Measurements from ENCODE around the gene HDAC4.

HDAC4 gene

DNA sequence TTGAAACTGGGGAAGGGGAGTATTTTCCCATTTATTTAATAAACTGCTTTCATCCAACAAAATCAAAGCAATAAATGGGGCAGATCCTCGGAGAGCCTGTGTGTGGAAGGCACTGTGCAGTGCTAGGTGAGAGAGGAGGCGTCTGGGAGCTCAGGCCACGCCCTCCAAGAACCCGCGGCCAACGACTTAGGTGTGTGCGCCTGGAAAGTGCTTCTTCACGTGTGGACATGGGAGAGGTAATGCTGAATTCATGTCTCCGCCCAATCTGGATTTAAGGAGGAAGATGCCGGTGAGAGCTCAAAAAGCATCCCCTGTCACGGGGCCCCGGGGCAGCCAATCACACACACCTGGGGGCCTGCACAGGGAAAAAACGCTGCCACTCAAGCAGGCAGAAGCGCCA, 77.4 kb downstream of the HDAC4 start:
- H3K4me3 ChIP-seq (ENCODE audit: insufficient read depth, low read length, poor library complexity, severe bottlenecking), result no peak overlapping the region
- no peaks in the 10 kb centered on the region for H4K20me1 ChIP-seq (ENCODE audit: low read depth, low read length)
- no peak overlapping the region for H3K4me2 ChIP-seq (ENCODE audit: low read depth, low read length, poor library complexity, severe bottlenecking)
- no peak overlapping the region for H2AFZ ChIP-seq (ENCODE audit: low read depth, low read length, severe bottlenecking)
- H3F3A ChIP-seq (ENCODE audit: insufficient read depth), result no peaks in the 10 kb centered on the region
- no peaks in the 10 kb centered on the region for H3K36me3 ChIP-seq (ENCODE audit: low read length)
- no peaks in the 10 kb centered on the region for H3K9me2 ChIP-seq (replicated peaks; ENCODE audit: insufficient read depth, low read length)
- no peaks in the 10 kb centered on the region for H3K9me3 ChIP-seq (ENCODE audit: insufficient read depth, low read length)
- H3K79me2 ChIP-seq (ENCODE audit: insufficient read depth, low read length), result no peaks in the 10 kb centered on the region
- H3K27me3 ChIP-seq (ENCODE audit: low read length), result no peaks in the 10 kb centered on the region
- no peak overlapping the region for H3K9ac ChIP-seq (ENCODE audit: low read length)
- H3K27ac ChIP-seq (ENCODE audit: low read depth, low read length), result no peak overlapping the region
- TF ChIP-seq EZH2phosphoT487 (conservative IDR thresholded peaks at IDR 0.05; ENCODE audit: low read length), result no peak
- TF ChIP-seq, protein P1, sequence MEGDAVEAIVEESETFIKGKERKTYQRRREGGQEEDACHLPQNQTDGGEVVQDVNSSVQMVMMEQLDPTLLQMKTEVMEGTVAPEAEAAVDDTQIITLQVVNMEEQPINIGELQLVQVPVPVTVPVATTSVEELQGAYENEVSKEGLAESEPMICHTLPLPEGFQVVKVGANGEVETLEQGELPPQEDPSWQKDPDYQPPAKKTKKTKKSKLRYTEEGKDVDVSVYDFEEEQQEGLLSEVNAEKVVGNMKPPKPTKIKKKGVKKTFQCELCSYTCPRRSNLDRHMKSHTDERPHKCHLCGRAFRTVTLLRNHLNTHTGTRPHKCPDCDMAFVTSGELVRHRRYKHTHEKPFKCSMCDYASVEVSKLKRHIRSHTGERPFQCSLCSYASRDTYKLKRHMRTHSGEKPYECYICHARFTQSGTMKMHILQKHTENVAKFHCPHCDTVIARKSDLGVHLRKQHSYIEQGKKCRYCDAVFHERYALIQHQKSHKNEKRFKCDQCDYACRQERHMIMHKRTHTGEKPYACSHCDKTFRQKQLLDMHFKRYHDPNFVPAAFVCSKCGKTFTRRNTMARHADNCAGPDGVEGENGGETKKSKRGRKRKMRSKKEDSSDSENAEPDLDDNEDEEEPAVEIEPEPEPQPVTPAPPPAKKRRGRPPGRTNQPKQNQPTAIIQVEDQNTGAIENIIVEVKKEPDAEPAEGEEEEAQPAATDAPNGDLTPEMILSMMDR (IDR thresholded peaks at IDR 0.05; ENCODE audit: insufficient read depth, low read length, poor library complexity, severe bottlenecking), result no peak

DNA sequence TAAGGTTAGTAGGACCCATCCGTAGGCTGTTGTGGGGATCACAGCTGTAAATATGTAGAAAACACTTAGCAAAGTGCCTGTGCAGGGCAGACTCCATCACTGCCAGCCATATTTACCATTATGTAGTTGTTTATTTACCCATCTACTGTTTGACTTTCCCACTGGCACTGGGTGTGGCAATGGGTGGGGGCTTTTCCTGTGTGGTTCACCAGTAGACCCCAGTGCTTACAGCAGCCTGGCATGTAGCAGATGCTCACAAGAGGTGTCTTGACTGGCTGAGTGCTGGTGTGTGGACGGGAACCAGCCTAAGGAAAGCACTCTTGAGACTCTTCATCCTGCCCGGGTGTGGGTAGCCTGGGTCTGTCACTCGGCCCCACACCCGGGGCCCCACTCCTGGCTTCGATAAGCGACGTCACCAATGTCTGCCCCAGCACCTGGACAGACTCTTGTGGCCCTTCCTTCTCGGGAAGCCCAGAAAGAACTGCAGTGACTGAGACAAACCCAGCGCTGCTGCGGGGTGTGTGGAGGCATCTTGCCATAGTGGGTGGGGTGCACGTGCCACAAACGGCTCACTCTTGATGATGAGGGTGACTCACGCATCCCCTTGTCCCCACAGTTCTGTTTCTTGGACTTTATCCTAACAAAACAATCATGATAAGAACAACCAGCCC, 78.3 kb downstream of the HDAC4 start:
- no peaks in the 10 kb centered on the region for H3K9me2 ChIP-seq (replicated peaks; ENCODE audit: insufficient read depth, low read length)
- no peak overlapping the region for H3K9ac ChIP-seq (ENCODE audit: low read length)
- H3K27ac ChIP-seq (ENCODE audit: low read depth, low read length), result no peak overlapping the region
- H3K9me3 ChIP-seq (ENCODE audit: insufficient read depth, low read length), result no peaks in the 10 kb centered on the region
- no peak overlapping the region for H2AFZ ChIP-seq (ENCODE audit: low read depth, low read length, severe bottlenecking)
- no peaks in the 10 kb centered on the region for H3K79me2 ChIP-seq (ENCODE audit: insufficient read depth, low read length)
- H3K4me3 ChIP-seq (ENCODE audit: insufficient read depth, low read length, poor library complexity, severe bottlenecking), result no peak overlapping the region
- no peaks in the 10 kb centered on the region for H3F3A ChIP-seq (ENCODE audit: insufficient read depth)
- H3K27me3 ChIP-seq (ENCODE audit: low read length), result no peaks in the 10 kb centered on the region
- no peaks in the 10 kb centered on the region for H3K36me3 ChIP-seq (ENCODE audit: low read length)
- no peak for TF ChIP-seq EZH2phosphoT487 (conservative IDR thresholded peaks at IDR 0.05; ENCODE audit: low read length)
- TF ChIP-seq, protein P1 (IDR thresholded peaks at IDR 0.05; ENCODE audit: insufficient read depth, low read length, poor library complexity, severe bottlenecking), result no peak
- H4K20me1 ChIP-seq (ENCODE audit: low read depth, low read length), result no peaks in the 10 kb centered on the region
- H3K4me2 ChIP-seq (ENCODE audit: low read depth, low read length, poor library complexity, severe bottlenecking), result no peak overlapping the region

DNA sequence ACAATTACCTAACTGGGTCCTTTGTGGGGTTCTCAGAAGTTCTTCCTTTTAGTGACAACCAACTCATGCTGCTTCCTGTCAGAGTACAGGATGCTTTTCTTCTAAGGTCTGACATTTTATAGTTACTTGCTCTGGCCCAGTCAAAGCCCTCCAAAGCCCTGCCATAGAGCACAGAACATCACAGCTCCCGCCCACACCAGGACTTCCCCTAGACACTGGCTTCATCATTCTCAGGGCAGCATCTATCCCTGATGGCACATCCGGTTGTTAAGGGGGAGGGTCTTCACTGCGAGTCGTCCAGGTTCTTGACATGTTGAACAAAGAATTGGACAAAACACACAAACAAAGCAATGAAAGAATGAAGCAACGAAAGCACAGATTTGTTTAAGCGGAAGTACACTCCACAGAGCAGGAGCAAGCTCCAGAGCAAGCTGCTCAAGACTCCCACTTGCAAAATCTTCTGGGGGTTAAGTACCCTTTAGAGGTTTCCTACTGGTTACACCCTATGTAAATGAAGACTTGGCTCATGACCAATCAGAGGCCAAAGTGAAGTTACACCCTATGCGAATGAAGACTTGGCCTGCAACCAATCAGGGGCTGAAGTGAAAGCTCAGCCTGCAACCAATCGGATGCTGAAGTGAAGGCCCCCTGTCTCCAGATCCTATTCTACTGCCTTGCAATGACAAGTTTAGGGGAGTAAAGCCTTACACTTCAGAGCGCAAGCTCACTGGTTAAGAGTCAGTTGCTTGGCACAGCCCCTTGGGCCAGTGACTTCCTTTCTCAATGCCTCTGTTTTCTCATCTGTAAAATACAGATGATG, 79.0 kb downstream of the HDAC4 start:
- no peaks in the 10 kb centered on the region for H3F3A ChIP-seq (ENCODE audit: insufficient read depth)
- no peak overlapping the region for H3K4me3 ChIP-seq (ENCODE audit: insufficient read depth, low read length, poor library complexity, severe bottlenecking)
- H3K36me3 ChIP-seq (ENCODE audit: low read length), result no peaks in the 10 kb centered on the region
- H3K9ac ChIP-seq (ENCODE audit: low read length), result no peak overlapping the region
- H3K79me2 ChIP-seq (ENCODE audit: insufficient read depth, low read length), result no peaks in the 10 kb centered on the region
- no peaks in the 10 kb centered on the region for H3K9me2 ChIP-seq (replicated peaks; ENCODE audit: insufficient read depth, low read length)
- H3K4me2 ChIP-seq (ENCODE audit: low read depth, low read length, poor library complexity, severe bottlenecking), result no peak overlapping the region
- no peak overlapping the region for H3K27ac ChIP-seq (ENCODE audit: low read depth, low read length)
- no peaks in the 10 kb centered on the region for H3K9me3 ChIP-seq (ENCODE audit: insufficient read depth, low read length)
- no peak overlapping the region for H2AFZ ChIP-seq (ENCODE audit: low read depth, low read length, severe bottlenecking)
- no peaks in the 10 kb centered on the region for H4K20me1 ChIP-seq (ENCODE audit: low read depth, low read length)
- TF ChIP-seq, protein P1 (IDR thresholded peaks at IDR 0.05; ENCODE audit: insufficient read depth, low read length, poor library complexity, severe bottlenecking), result no peak
- no peak for TF ChIP-seq EZH2phosphoT487 (conservative IDR thresholded peaks at IDR 0.05; ENCODE audit: low read length)
- no peaks in the 10 kb centered on the region for H3K27me3 ChIP-seq (ENCODE audit: low read length)
